Heart left ventricle (tissue), 16 donors: ENCODE data around the gene ETV7. TPM values are rescaled to one million over a fixed set of nuclear protein-coding genes. Genes with fewer than 3 reads are reported as not detected.
"Not testable (repeated sequence)": the region's sequence is repeated elsewhere in the genome, so short reads cannot be mapped to it uniquely, and the experiment has no call there.

Source experiments
- ATAC-seq, 4 donors: fragments of 200-7000 bp; cut with Tn5 transposase; one replicate each; pipeline ENCODE4 v1.9.1; 2020 to 2022; ENCODE audit warnings: moderate library complexity in 4 of 4, mild to moderate bottlenecking in 3 of 4, moderate number of reproducible peaks in 1 of 4
- DNase-seq, 5 donors: peaks; one replicate each; pipeline ENCODE4 v3.0.0-alpha.2; 2020
- H3K27ac ChIP-seq, 12 donors: fragments of 200-600 bp; sonication (generic) in 4 of 12; one replicate each; pipeline versions ENCODE4 v1.5.0 to v1.8.0; 2016 to 2022; ENCODE audit warnings: mild to moderate bottlenecking in 2 of 12
- H3K27me3 ChIP-seq, 9 donors: fragments of 200-600 bp; sonication (generic) in 2 of 9; one replicate each; pipeline versions ENCODE4 v1.5.1 to v1.8.0; 2016 to 2022; ENCODE audit warnings: mild to moderate bottlenecking in 3 of 9
- H3K36me3 ChIP-seq, 9 donors: fragments of 200-600 bp; sonication (generic) in 2 of 9; one replicate each; pipeline versions ENCODE4 v1.5.0 to v1.8.0; 2018 to 2022; ENCODE audit warnings: mild to moderate bottlenecking in 2 of 9
- H3K4me1 ChIP-seq, 12 donors: fragments of 200-600 bp; sonication (generic) in 4 of 12; one replicate each; pipeline versions ENCODE4 v1.5.0 to v1.8.0; 2016 to 2022; ENCODE audit warnings: mild to moderate bottlenecking in 3 of 12
- H3K4me3 ChIP-seq, 12 donors: fragments of 200-600 bp; sonication (generic) in 4 of 12; one replicate each; pipeline versions ENCODE4 v1.5.0 to v1.8.0; 2017 to 2022; ENCODE audit warnings: mild to moderate bottlenecking in 9 of 12, moderate library complexity in 4 of 12
- H3K9me3 ChIP-seq, 12 donors: fragments of 200-600 bp; sonication (generic) in 4 of 12; one replicate each; pipeline versions ENCODE4 v1.5.0 to v1.8.0; 2016 to 2022; ENCODE audit warnings: mild to moderate bottlenecking in 1 of 12
- POLR2A ChIP-seq, 2 donors: fragments of 450-650 bp; IDR thresholded peaks; one replicate each; pipeline ENCODE4 v1.6.1; 2017; ENCODE audit warnings: antibody characterized with exemption in 2 of 2, mild to moderate bottlenecking in 2 of 2, moderate library complexity in 2 of 2
- WGBS, 4 donors: extraction: QIAGEN DNeasy Blood & Tissue Kit in 2 of 4; methylation state at CpG; one replicate each; pipeline versions ENCODE4 v1.1.5 to v1.1.7; 2013 to 2018; 5-methylcytosine and 5-hydroxymethylcytosine counted together
- intact Hi-C, 10 donors: fragments of 100-400 bp; cut with DNase I; formaldehyde crosslinking; loops; one replicate each; pipeline versions ENCODE4 v1.11.1 to v1.14.2; 2022
- polyA plus RNA-seq, 2 donors: library from polyadenylated mRNA; stranded (reverse); fragments of 200-250 nt; gene quantifications; one replicate each; pipeline ENCODE4 v1.2.3, GENCODE V29; 2013
- total RNA-seq, 9 donors: library from RNA; depleted of rRNA in 2 of 9; stranded (reverse); fragments of >200 nt in 2 of 9; fragmentation: NEBNext Ultra II Directional in 3 of 9; extraction: Animal tissue kit (Norgen Biotek cat#: 25700) in 3 of 9; gene quantifications; one replicate each; pipeline versions ENCODE4 v1.1.0 to v1.2.4, GENCODE V29; 2016 to 2023
- TF ChIP-seq, protein P1 (sequence below), 12 donors: fragments of 200-600 bp; sonication (generic) in 4 of 12; IDR thresholded peaks; one replicate each; pipeline versions ENCODE4 v1.5.0 to v1.8.0; 2018 to 2022; ENCODE audit warnings: antibody characterized with exemption in 12 of 12, mild to moderate bottlenecking in 5 of 12
- donor health status: ischemic (EF 13 %, LVEDD 7.1; RV severe dilation, severe dysfunction).
- donor health status: healthy with polysubstance abuse.
- donor health status: DM: no; HTN: yes; CAD: no.
- donor health status: DM: no; HTN: no; CAD: no.
- donor health status: ischemic (EF 25% LVEDD 6.9; RV normal size, moderate dysfunction).
- donor health status: ischemic (EF 25% LVEDD 5.7; RV mildly dilated, moderate dysfunction).
- donor health status: healthy.
- donor health status: DM: yes; HTN: yes; CAD: no.
- donor health status: ischemic (EF 35%, LVEDD 5.7; RV mildly dilated, moderate dysfunction).
- donor health status: nonischemic (EF 11% LVEDD 7.7; RV severe dilation, severe dysfunction).
- donor health status: DM: yes; HTN: yes; CAD: no.
- donor health status: PGD.
- donor health status: ischemic (EF 29% LVEDD 5.4; RV normal size, mild dysfunction).
- donor health status: nonischemic (EF 23%, LVEDD 6.1; RV moderate dilation, normal function).

The ETV7 gene
- total and polyA plus RNA-seq, 11 donors = 0.06 to 5.1 (median 0.31) TPM; not detected in 5

- no peaks in the 10 kb centered on the region for H3K27me3 ChIP-seq
- ATAC-seq = no peak
- no peaks in the 10 kb centered on the region for H3K36me3 ChIP-seq
- 89 to 94% (median 92%) methylated on average over 4 of the region's 4 CpGs for WGBS, 4 donors
- H3K4me1 ChIP-seq = no peaks in the 10 kb centered on the region
- H3K9me3 ChIP-seq = peaks cover 0 to 13% (median 2%) of the 10 kb centered on the region in 12 donors
- H3K27ac ChIP-seq = no peak overlapping the region
- TF ChIP-seq, protein P1, sequence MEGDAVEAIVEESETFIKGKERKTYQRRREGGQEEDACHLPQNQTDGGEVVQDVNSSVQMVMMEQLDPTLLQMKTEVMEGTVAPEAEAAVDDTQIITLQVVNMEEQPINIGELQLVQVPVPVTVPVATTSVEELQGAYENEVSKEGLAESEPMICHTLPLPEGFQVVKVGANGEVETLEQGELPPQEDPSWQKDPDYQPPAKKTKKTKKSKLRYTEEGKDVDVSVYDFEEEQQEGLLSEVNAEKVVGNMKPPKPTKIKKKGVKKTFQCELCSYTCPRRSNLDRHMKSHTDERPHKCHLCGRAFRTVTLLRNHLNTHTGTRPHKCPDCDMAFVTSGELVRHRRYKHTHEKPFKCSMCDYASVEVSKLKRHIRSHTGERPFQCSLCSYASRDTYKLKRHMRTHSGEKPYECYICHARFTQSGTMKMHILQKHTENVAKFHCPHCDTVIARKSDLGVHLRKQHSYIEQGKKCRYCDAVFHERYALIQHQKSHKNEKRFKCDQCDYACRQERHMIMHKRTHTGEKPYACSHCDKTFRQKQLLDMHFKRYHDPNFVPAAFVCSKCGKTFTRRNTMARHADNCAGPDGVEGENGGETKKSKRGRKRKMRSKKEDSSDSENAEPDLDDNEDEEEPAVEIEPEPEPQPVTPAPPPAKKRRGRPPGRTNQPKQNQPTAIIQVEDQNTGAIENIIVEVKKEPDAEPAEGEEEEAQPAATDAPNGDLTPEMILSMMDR (IDR thresholded peaks at IDR 0.05) = no peak
- no peak for TF ChIP-seq POLR2A (IDR thresholded peaks at IDR 0.05)
- intact Hi-C loops = loop anchor here in 1 of 10 donors (10.0 kb wide), 1 partner anchor 281 kb away; the partner anchor contains the start of gene RAB44
- H3K4me3 ChIP-seq = no peak overlapping the region
- no peak for DNase-seq
Observed at GRCh38 chr6:36413489-36414480, 26.3 kb upstream of the ETV7 start.

DNA sequence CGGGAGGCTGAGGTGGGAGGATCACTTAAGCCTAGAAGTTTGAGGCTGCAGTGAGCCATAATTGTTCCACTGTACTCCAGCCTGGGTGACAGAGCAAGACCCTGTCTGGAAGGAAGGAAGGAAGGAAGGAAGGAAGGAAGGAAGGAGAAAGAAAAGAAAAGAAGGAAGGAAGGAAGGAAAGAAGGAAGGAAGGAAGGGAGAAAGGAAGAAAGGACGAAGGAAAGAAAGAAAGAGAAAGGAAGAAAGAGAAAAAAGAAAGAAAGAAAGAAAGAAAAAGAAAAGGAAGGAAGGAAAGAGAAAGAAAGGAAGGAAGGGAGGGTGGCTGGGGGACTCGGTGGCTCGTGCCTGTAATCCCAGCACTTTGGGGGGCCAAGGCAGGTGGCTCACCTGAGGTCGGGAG is 22.2 kb upstream of the ETV7 start:
- not testable (repeated sequence) for H3K27me3 ChIP-seq, DNase-seq, ATAC-seq, H3K4me1 ChIP-seq, H3K4me3 ChIP-seq, H3K27ac ChIP-seq, H3K36me3 ChIP-seq
- peaks cover 0 to 13% (median 2%) of the 10 kb centered on the region in 12 donors for H3K9me3 ChIP-seq
- 67 to 77% (median 69%) methylated on average over 5 of the region's 5 CpGs for WGBS, 4 donors
- intact Hi-C loops = loop anchor here in 1 of 10 donors (10.0 kb wide), 1 partner anchor 285 kb away; the partner anchor contains the start of gene RAB44

- H3K27me3 ChIP-seq = peaks cover 0 to 3% (median 0%) of the 10 kb centered on the region in 9 donors
- DNase-seq (no peak), ATAC-seq (no peak)
- WGBS, 4 donors = 93 to 99% (median 97%) methylated on average over 4 of the region's 4 CpGs
- H3K27ac ChIP-seq = no peak overlapping the region
- H3K36me3 ChIP-seq = no peaks in the 10 kb centered on the region
- H3K4me1 ChIP-seq = no peaks in the 10 kb centered on the region
- intact Hi-C loops = no loop called here
- no peaks in the 10 kb centered on the region for H3K9me3 ChIP-seq
- H3K4me3 ChIP-seq = no peak overlapping the region
- TF ChIP-seq, protein P1 (IDR thresholded peaks at IDR 0.05) = no peak
- no peak for TF ChIP-seq POLR2A (IDR thresholded peaks at IDR 0.05)
Observed at GRCh38 chr6:36404164-36404563, 16.7 kb upstream of the ETV7 start.

DNA sequence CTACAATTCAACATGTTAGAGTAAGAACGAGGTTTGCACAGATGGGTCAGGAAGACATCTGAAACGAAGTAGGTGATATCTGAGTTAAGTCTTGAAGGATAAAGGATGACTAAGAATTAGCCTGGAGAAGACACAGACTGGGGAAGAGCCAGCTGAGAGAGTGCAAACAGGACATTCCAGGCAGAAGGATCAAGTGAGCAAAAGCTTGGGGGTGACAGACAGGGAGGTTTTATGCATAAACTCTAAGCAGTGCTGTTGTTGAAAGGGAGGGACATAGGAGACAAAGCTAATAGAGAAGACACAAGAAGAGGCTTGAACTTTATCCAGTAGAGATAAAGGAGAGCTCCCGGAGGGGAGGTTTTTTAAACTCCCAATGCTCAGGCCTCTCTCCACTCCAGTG is 15.0 kb upstream of the ETV7 start:
- H3K4me3 ChIP-seq = no peak overlapping the region
- H3K36me3 ChIP-seq = no peaks in the 10 kb centered on the region
- H3K9me3 ChIP-seq = peaks cover 0 to 4% (median 0%) of the 10 kb centered on the region in 12 donors
- no peak overlapping the region for H3K27ac ChIP-seq
- intact Hi-C loops = no loop called here
- ATAC-seq (no peak), DNase-seq (no peak)
- WGBS, 4 donors = 69 to 80% (median 75%) methylated on average over 3 of the region's 3 CpGs
- H3K27me3 ChIP-seq = no peaks in the 10 kb centered on the region
- no peaks in the 10 kb centered on the region for H3K4me1 ChIP-seq
- TF ChIP-seq, protein P1 (IDR thresholded peaks at IDR 0.05) = no peak
- TF ChIP-seq POLR2A (IDR thresholded peaks at IDR 0.05) = no peak
